ENCODE data around the gene DEAF1. TPM values are rescaled to one million over a fixed set of nuclear protein-coding genes. Genes with fewer than 3 reads are reported as not detected.

DEAF1 gene
- total and polyA plus RNA-seq, 8 donors, result 12.3 to 111 (median 37.0) TPM

GRCh38 chr11:609341-609811, 85.6 kb downstream of the DEAF1 start:
- WGBS, 5 donors, result 89 to 96% (median 95%) methylated on average over 14 to 28 of the region's 28 CpGs
- Histone ChIP-seq H3K9me3 (no peaks in the 10 kb centered on the region), H3K27me3 (no peaks in the 10 kb centered on the region), H3K27ac (no peak overlapping the region), H3K4me1 (peaks cover 20 to 43% (median 41%) of the 10 kb centered on the region in 4 donors), H3K4me3 (no peak overlapping the region), H3K36me3 (peaks cover 88 to 97% (median 95%) of the 10 kb centered on the region in 4 donors)
- DNase-seq, result peak in 1 of 2 donors; percentile 6
- intact Hi-C loops (cut with DNase I; ENCODE audit: low total_unique reads), result no loop called here
- no peak for TF ChIP-seq POLR2AphosphoS5 (IDR thresholded peaks at IDR 0.05)

DNA sequence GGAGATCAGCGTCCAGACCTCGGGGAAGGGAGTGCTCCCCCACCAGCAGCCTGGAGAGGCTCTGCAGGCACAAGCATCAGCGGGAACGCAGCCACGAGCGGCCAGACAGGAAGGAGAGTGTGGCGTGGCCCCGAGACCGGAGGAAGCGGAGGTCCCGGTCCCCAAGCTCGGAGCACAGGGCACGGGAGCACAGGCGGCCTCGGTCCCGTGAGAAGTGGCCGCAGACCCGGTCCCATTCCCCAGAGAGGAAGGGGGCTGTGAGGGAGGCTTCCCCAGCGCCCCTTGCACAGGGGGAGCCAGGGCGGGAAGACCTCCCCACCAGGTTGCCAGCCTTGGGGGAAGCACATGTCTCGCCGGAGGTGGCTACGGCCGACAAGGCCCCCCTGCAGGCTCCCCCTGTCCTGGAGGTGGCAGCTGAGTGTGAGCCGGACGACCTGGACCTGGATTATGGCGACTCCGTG, 86.2 kb downstream of the DEAF1 start:
- no peaks in the 10 kb centered on the region for H3K9me3 ChIP-seq
- H3K27ac ChIP-seq, result no peak overlapping the region
- H3K27me3 ChIP-seq, result no peaks in the 10 kb centered on the region
- H3K36me3 ChIP-seq, result peaks cover 93 to 98% (median 96%) of the 10 kb centered on the region in 4 donors
- H3K4me3 ChIP-seq, result no peak overlapping the region
- peaks cover 14 to 37% (median 35%) of the 10 kb centered on the region in 4 donors for H3K4me1 ChIP-seq
- no peak for DNase-seq
- 84 to 89% (median 88%) methylated on average over 23 to 28 of the region's 28 CpGs for WGBS, 5 donors
- intact Hi-C loops (cut with DNase I; ENCODE audit: low total_unique reads), result no loop called here
- TF ChIP-seq, protein P1, sequence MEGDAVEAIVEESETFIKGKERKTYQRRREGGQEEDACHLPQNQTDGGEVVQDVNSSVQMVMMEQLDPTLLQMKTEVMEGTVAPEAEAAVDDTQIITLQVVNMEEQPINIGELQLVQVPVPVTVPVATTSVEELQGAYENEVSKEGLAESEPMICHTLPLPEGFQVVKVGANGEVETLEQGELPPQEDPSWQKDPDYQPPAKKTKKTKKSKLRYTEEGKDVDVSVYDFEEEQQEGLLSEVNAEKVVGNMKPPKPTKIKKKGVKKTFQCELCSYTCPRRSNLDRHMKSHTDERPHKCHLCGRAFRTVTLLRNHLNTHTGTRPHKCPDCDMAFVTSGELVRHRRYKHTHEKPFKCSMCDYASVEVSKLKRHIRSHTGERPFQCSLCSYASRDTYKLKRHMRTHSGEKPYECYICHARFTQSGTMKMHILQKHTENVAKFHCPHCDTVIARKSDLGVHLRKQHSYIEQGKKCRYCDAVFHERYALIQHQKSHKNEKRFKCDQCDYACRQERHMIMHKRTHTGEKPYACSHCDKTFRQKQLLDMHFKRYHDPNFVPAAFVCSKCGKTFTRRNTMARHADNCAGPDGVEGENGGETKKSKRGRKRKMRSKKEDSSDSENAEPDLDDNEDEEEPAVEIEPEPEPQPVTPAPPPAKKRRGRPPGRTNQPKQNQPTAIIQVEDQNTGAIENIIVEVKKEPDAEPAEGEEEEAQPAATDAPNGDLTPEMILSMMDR (IDR thresholded peaks at IDR 0.05), result no peak
- TF ChIP-seq POLR2AphosphoS5 (IDR thresholded peaks at IDR 0.05), result no peak
- TF ChIP-seq POLR2A (IDR thresholded peaks at IDR 0.05), result no peak
- TF ChIP-seq EP300 (IDR thresholded peaks at IDR 0.05), result no peak

DNA sequence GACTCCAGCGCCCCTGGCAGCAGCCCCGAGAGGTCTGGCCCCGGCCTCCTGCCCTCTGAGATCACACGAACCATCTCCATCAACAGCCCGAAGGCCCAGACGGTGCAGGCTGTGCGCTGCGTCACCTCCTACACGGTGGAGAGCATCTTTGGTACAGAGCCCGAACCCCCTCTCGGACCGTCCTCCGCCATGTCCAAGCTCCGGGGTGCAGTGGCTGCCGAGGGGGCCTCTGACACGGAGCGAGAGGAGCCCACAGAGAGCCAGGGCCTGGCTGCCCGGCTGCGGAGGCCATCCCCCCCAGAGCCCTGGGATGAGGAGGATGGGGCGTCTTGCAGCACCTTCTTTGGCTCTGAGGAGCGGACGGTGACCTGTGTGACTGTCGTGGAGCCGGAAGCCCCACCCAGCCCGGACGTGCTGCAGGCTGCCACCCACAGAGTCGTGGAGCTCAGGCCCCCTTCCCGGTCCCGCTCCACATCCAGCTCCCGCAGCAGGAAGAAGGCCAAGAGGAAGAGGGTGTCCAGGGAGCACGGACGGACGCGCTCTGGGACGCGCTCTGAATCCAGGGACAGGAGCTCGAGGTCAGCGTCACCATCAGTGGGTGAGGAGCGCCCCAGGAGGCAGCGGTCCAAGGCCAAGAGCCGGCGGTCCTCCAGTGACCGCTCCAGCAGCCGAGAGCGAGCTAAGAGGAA, 86.9 kb downstream of the DEAF1 start:
- no peak overlapping the region for H3K4me3 ChIP-seq
- 90 to 95% (median 94%) methylated on average over 14 to 45 of the region's 45 CpGs for WGBS, 5 donors
- TF ChIP-seq EP300 (IDR thresholded peaks at IDR 0.05) (no peak), POLR2AphosphoS5 (IDR thresholded peaks at IDR 0.05) (no peak), POLR2A (IDR thresholded peaks at IDR 0.05) (no peak)
- TF ChIP-seq, protein P1 (IDR thresholded peaks at IDR 0.05), result no peak
- no peak for DNase-seq
- peaks cover 10 to 30% (median 28%) of the 10 kb centered on the region in 4 donors for H3K4me1 ChIP-seq
- H3K9me3 ChIP-seq, result no peaks in the 10 kb centered on the region
- no peaks in the 10 kb centered on the region for H3K27me3 ChIP-seq
- peaks cover 97 to 100% (median 100%) of the 10 kb centered on the region in 4 donors for H3K36me3 ChIP-seq
- intact Hi-C loops (cut with DNase I; ENCODE audit: low total_unique reads), result no loop called here
- H3K27ac ChIP-seq, result no peak overlapping the region

DNA sequence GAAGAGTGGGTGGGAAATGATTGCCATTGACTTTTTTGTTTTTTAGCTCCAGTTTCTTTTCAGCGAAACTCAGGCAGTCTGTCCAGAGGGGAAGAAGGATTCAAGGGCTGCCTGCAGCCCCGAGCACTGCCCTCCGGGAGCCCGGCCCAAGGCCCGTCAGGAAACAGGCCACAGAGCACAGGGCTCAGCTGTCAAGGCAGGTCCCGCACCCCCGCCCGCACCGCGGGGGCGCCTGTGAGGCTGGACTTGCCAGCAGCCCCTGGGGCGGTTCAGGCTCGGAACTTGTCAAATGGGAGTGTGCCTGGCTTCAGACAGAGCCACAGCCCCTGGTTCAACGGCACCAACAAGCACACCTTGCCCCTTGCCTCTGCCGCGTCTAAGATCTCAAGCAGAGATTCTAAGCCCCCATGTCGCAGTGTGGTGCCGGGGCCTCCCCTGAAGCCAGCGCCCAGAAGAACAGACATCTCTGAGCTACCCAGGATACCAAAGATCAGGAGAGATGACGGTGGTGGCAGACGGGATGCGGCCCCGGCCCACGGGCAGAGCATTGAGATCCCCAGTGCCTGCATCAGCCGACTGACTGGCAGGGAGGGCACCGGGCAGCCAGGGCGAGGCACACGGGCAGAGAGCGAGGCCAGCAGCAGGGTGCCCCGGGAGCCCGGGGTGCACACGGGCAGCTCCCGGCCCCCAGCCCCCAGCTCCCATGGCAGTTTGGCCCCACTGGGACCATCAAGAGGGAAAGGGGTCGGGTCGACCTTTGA, 87.8 kb downstream of the DEAF1 start:
- intact Hi-C loops (cut with DNase I; ENCODE audit: low total_unique reads), result no loop called here
- Histone ChIP-seq H3K4me3 (no peak overlapping the region), H3K27ac (peak overlapping the region in 3 of 5 donors; percentile 60 to 75 (median 61)), H3K9me3 (no peaks in the 10 kb centered on the region), H3K27me3 (no peaks in the 10 kb centered on the region), H3K36me3 (peaks cover 95 to 100% (median 100%) of the 10 kb centered on the region in 4 donors), H3K4me1 (peaks cover under 1 to 21% (median 19%) of the 10 kb centered on the region in 4 donors)
- WGBS, 5 donors, result 90 to 95% (median 93%) methylated on average over 27 to 35 of the region's 35 CpGs
- no peak for DNase-seq
- TF ChIP-seq, protein P1 (IDR thresholded peaks at IDR 0.05), result no peak
- no peak for TF ChIP-seq POLR2AphosphoS5 (IDR thresholded peaks at IDR 0.05)
- no peak for TF ChIP-seq POLR2A (IDR thresholded peaks at IDR 0.05)
- no peak for TF ChIP-seq EP300 (IDR thresholded peaks at IDR 0.05)
